IPS DF 19.7 (cell line): ENCODE results near the gene SLC26A9.

Experiments used
- DNase-seq: peaks from one replicate; pipeline ENCODE4 v3.0.0-alpha.2; 2013; ENCODE audit warnings: low read depth, low spot score

SLC26A9 gene

GRCh38 chr1:205948886-205949285 lies 5.6 kb upstream of the SLC26A9 start:
- DNase-seq = no peak

- DNase-seq = no peak
Measured at GRCh38 chr1:205948039-205948438, 4.8 kb upstream of the SLC26A9 start.

DNA sequence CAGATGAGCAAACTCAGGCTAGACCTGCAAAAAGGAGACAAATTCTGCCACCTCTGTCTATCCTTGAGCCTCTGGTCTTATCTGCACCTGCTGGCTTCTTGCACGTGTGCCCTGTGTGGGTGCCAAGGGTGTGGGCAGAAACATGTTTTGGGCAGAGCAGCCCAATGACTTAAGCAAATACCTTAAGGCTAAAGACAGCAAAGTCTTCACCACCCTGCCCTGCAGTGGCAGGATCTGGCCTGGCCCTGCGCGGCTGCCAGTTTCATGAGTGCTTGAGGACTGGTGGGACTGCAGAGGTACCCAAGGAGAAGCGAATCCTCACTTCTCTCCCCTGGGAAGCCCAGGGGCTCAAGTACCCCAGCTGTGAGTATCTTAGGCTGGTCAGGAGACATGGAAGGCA lies 3.8 kb upstream of the SLC26A9 start:
- DNase-seq = no peak

- no peak for DNase-seq
Measured at GRCh38 chr1:205945069-205945468, 1.8 kb upstream of the SLC26A9 start.

DNA sequence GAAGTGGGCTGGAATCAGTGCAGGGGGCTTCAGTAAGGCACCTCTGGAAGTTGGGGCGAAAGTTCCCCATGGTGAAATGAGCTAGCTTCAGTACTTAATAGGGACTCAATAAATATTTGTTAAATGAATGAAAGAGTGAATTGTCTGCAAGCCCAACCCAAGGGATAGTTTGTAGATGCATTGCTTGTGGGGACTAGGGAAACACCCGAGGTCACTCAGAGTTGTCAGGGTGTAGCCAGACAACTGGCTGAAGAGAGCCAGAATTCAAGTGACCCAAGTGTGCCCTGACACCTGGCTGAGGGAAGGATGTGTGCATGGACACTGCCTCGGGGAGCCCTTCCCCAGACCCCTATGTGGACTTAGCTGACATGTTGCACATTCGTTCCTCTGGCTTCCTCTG lies 1.3 kb upstream of the SLC26A9 start:
- DNase-seq = no peak

DNA sequence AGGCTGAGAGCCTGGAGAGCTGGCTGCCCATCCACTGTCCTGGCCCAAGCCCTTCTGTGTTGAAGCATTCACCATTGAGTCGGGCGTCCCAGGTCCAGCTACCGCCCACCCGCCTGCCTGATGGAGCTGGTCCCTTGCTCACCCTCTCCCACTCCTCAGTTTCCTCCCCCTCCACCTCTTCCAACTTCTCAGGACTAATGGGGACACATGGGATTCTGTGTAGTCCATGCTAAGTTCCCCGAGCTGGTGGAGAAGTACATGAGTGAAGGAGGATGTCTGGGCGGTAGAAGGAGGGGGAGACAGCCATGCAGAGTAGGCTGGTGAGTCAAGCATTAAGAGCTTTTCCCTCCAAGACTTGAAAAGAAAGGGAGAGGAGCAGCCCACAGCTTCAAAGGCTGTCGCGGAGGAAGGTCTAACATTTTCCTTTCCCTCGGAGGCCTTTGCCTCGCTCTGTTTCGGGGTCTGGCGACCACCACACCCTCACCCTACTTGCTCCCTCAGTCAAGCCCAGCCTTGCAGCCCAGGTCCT lies 561 bp downstream of the SLC26A9 start:
- no peak for DNase-seq

GRCh38 chr1:205940710-205941109 lies 2.5 kb downstream of the SLC26A9 start:
- no peak for DNase-seq

DNA sequence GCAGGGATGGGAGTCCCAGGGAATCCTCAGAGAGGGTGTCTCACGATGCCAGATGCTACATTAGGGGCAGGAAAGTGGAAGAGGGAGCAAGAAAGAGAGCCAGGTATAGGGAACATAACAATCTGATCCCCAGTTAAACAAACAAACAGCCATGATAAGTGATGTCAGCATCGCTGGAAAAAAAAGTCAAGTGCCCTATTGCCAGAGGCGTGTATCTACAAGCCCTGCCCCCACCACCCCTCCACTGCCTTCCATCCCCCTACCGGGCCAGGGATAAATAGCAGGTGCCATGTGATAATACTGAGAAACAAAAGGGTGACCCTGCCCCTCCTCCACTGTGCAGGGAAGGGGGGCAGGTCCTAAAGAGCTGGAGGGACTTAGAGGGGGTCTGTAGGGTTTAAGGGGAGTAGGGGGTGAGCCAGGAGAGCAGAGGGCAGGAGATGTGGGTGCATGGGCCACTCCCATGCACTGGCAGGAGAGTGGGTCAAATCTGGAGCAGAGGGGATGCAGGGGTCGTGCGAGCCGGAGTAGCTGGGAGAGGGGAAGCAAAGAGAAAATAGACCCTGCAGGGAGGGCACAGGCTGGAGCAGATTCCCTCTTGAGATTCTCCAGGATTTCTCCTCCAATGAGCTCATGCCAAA lies 3.4 kb downstream of the SLC26A9 start:
- peak; percentile 20 for DNase-seq

- no peak for DNase-seq
Measured at GRCh38 chr1:205938682-205939081, 4.6 kb downstream of the SLC26A9 start.

GRCh38 chr1:205936846-205937586 lies 6.2 kb downstream of the SLC26A9 start:
- DNase-seq = no peak

GRCh38 chr1:205936311-205936710 lies 6.9 kb downstream of the SLC26A9 start:
- no peak for DNase-seq

DNA sequence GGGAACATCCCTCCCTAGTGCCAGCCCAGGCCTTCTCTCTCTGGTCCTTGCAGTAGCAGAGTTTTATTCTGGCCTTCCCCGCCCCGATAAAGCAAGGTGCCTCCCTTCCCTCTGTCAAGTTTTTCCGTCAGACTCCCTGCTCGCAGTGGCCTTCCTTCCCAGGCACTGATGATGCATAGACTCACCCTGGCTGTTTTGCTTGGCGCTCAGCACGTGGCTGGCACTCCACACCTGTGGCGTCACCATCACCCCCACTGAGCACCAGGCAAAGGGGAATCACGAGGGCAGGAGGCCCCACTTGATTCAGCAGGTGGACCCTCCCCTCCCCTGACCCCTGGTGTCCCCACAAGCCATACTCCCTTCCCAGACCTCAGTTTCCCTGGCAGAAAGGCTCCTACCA lies 7.4 kb downstream of the SLC26A9 start:
- DNase-seq = no peak

- DNase-seq = no peak
Measured at GRCh38 chr1:205934788-205935187, 8.5 kb downstream of the SLC26A9 start.

DNA sequence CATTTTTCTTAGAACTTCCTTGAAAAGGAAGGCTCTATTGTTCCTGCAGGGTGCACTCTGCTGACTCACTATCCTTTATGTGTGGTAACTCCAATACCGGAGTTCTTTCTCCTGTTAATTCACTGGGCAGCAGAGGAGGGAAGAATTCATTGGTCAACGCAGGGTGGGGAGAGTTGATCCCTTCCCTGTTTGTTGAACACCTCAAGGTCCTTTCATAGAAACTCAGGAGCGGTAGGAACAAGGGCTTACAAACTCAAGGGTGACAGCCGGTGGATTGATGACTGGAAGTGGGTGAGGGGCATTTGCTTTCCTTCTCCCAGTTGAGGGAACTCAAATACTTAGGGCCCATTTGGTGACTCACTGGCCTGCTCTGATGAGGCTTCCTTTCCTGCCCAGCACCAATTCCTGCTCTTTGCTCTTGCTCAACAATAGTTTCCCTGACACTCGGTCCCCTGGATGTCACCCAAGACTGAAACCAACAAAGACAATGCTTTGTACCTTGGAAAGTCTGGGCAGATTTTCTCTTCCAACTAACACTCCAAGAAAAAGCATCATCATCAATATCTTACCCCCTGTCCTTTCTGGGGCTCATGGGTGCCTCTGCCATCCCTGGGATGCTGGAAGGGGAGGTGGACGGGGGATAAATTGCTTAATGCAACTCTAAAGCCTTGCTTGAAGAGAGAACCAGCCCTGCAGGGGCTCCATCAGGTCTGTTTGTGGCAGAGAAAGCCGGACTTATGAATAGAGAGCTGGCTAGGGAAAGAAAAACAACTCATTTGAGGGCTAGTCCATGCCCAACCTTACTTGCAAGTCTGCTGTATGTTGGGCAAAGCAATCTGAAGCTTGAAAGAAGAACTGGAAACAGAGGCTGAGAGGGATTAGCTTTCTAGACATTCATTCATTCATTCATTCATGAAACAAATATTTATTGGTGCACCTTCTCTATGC lies 9.3 kb downstream of the SLC26A9 start:
- DNase-seq = peak; percentile 30

DNA sequence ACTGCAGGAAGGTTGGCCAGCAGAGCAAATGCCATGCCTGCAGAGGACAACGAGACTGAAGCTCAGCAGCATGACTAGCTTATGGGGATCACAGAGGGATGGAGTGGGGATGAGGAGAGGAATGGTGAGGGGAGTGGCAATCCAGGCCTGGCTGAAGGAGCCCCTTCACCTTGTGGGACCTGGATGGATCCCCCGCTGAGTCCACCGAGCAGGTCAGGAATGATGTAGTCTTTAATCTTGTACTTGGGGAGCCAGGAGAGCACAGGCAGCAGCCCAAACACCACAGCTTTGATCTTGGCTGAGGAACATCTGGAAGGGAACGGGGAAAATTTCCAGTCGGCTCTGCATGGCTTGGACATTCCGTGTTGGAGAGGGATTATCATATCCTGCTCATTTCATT lies 10.5 kb downstream of the SLC26A9 start:
- no peak for DNase-seq

DNA sequence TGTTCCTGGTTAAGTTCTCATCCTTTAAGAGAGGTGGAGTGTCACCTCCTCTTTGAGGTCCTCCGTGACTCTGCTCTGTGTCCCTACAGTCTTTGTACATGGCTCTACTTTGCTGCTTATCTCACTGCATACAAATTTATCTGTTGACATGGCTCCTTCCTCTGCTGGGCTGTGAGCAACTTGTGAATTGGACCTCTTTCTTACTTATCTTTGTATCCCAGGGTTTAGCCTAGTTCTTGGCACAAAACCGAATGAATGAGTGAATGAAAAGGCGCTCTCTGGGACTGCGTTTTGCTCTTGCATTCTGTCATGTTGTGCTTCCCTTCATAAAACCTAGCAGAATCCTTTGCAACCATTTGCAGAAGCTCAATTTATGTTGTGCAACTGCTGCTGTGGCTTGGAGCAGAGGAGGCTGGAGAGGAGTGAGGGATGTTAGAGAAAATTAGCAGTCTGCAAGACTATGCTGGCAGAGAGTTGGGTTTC lies 12.4 kb downstream of the SLC26A9 start:
- DNase-seq = no peak

DNA sequence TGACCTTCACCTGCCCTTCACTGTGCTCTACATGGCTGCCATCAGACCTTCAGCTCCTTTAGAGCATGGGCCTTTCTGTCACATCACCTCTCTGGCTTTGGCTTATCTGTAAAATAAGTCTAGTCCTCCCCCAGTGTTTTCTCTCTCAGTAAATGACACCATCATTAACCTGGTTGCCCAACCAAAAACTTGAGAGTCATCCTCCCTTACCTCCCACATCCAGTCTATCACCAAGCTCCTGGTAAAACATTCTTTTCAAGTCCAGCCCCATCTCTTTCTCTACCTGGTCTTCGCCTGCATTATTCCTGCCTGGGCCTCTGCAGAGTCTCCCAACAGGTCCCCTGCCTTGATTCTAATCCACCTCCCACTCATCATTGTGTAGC lies 13.1 kb downstream of the SLC26A9 start:
- no peak for DNase-seq

DNA sequence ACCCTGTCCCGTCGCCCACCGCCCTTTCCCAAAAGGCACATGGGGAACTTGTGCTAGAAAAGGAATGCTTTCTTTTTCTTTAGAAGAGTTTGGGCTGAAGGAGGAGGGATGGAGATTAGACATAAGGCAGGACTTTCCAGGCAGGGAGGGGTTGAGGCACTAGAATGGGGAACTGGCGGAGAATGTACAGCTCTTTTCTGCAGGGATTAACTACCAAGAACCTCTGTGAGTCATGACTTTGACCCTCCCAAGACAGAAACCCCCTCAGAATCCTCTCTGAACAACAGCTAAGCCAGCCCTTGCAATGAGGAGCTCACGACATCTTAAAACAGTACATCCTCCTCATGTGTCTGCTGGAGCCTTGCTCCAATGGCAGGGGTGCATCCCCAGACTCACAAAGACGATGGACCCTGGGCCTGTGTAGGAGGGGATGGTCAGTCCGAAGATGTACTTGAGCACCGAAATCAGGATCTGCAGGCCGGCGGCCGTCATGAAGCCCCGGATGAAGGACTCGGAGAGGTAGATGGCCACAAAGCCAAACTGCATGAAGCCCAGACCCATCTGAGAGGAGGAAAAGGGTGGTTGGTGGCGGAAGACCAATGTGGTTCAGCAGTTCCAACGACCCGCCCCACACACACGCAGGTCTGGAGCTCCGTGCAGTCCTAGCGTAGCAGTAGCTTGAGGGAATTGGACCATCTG lies 13.6 kb downstream of the SLC26A9 start:
- DNase-seq = no peak

DNA sequence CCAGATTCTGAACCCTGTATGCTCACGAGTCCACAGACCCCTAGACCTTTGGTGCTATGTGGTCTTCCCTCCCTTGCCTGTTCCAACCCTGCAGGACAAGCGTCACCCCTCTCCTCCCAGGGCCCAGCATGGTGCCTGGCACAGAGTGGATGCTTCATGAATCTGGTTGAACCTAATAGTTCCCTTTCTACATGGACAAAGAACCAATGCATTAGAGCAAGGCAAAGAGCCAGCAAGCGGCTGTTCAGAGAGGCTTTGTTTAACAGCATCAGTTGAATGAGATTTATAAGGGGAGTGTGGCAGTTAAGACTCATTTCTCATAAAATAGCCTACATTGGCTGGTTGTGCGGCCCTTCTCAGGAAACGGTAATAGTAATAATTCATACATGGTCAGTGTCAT lies 14.9 kb downstream of the SLC26A9 start:
- no peak for DNase-seq

DNA sequence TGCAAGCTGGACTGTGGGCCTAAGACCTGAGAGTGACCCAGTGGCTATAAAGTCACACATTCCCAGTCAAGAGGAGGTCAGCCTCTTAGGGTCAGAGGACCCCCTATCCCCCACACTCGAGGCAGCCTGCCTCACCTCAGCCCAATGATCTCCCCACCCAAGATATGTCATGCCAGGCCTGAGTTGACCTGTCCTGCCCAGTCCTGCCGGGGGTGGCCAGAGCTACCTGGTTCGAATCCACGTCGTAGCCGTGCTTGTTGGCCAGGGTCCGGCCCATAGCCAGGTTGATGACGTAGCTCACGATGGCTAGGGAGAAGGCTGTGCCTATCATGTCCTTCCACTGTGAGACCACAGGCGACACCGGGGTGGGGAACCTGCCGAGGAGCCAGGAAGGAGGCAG lies 15.6 kb downstream of the SLC26A9 start:
- DNase-seq = no peak

DNA sequence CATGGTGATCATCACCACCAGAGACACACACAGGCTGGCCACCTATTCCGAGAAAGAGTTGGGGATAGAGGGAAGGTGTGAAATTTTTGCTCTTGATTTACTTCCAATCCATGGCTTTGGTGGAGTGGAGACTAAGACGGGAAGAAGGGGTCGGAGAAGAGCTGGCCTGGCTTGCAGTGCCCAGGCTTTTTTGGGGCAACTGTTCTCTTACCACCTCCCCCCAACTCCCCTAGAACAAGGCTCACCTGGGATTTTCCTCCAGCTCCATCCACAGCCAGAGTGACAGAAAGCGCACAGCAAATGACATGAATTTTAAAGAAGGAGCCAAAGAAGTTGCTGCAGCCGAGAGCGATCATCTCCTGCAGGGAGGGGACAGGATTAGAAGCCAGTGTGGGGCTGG lies 16.0 kb downstream of the SLC26A9 start:
- DNase-seq = no peak
